ENCODE measurements around the gene SNX33. TPM values are rescaled to one million over a fixed set of nuclear protein-coding genes. Genes with fewer than 3 reads are reported as not detected.
A peak's percentile ranks its signal among the peaks of the same experiment; 100 is the strongest.
"Not testable (repeated sequence)": the region's sequence is repeated elsewhere in the genome, so short reads cannot be mapped to it uniquely, and the experiment has no call there.

The SNX33 gene, protein sequence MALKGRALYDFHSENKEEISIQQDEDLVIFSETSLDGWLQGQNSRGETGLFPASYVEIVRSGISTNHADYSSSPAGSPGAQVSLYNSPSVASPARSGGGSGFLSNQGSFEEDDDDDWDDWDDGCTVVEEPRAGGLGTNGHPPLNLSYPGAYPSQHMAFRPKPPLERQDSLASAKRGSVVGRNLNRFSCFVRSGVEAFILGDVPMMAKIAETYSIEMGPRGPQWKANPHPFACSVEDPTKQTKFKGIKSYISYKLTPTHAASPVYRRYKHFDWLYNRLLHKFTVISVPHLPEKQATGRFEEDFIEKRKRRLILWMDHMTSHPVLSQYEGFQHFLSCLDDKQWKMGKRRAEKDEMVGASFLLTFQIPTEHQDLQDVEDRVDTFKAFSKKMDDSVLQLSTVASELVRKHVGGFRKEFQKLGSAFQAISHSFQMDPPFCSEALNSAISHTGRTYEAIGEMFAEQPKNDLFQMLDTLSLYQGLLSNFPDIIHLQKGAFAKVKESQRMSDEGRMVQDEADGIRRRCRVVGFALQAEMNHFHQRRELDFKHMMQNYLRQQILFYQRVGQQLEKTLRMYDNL
- 10 to 100 TPM; 12.4 to 19.3 (median 15.1) TPM for polyA plus RNA-seq (ENCODE audit: insufficient read length in 10 of 10)
- long read RNA-seq, donor 1, full-length matches to known transcripts = 3 of 3 reads
- long read RNA-seq, donor 1, partial matches to known transcripts = 0 of 3 reads
- long read RNA-seq, donor 1, other reads (novel, unspliced or antisense) = 0 of 3 reads
- long read RNA-seq, donor 2, full-length matches to known transcripts = 4 of 4 reads
- long read RNA-seq, donor 2, partial matches to known transcripts = 0 of 4 reads
- long read RNA-seq, donor 2, other reads (novel, unspliced or antisense) = 0 of 4 reads
- long read RNA-seq, donor 3 = 0 reads
- long read RNA-seq, donor 4 = 0 reads
- long read RNA-seq, donor 5, full-length matches to known transcripts = 5 of 5 reads
- long read RNA-seq, donor 5, partial matches to known transcripts = 0 of 5 reads
- long read RNA-seq, donor 5, other reads (novel, unspliced or antisense) = 0 of 5 reads
- long read RNA-seq, donor 6, full-length matches to known transcripts = 6 of 6 reads
- long read RNA-seq, donor 6, partial matches to known transcripts = 0 of 6 reads
- long read RNA-seq, donor 6, other reads (novel, unspliced or antisense) = 0 of 6 reads
- long read RNA-seq, donor 7 = 0 reads
- long read RNA-seq, donor 8, full-length matches to known transcripts = 4 of 4 reads
- long read RNA-seq, donor 8, partial matches to known transcripts = 0 of 4 reads
- long read RNA-seq, donor 8, other reads (novel, unspliced or antisense) = 0 of 4 reads
- long read RNA-seq, donor 9, full-length matches to known transcripts = 1 of 1 reads
- long read RNA-seq, donor 9, partial matches to known transcripts = 0 of 1 reads
- long read RNA-seq, donor 9, other reads (novel, unspliced or antisense) = 0 of 1 reads

DNA sequence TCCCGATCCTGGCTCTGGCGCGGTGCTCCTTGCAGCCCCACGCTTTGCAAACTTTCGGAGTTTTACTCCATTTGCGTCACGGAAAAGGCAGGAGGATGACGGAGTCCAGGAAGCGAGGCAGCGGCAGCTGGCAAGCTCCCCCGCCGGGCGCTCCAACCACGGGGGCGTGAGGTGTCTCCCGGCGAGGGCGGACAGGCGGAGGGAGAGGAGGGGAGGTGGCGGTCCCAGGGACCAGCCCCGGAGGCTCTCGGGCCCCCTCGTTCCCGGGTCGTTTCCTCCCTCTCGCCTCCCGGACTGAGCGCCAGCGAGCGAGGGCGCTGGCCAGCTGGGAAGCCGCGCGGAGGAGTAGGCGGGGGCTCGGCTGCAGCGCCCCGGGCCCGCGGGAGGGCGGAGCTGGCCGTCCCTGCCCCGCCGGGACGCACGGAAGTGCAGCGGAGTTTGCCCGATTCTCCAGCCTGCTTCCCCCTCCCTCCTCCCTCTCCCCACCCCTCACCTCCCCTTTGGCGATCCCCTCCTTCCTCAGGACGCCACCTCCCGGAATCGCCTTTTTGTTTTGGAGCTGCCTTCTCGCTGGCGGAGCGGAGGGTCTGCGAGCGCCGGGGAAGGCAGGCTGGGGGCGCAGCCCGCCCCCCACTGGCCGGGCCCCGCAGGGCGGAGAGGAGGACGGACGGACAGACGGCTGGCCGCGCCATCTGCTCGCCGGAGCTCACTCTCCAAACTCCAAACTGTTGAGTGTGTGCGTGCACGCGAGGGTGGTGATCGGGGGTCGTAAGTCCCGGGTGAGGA lies at the start of gene SNX33:
Gene SNX33 (plus strand): TSS at position 543 of the 786 bp plus-strand sequence. CDS start 1,191 bp downstream, outside the sequence.
- peak; percentile 80 to 96 (median 91) for DNase-seq

DNA sequence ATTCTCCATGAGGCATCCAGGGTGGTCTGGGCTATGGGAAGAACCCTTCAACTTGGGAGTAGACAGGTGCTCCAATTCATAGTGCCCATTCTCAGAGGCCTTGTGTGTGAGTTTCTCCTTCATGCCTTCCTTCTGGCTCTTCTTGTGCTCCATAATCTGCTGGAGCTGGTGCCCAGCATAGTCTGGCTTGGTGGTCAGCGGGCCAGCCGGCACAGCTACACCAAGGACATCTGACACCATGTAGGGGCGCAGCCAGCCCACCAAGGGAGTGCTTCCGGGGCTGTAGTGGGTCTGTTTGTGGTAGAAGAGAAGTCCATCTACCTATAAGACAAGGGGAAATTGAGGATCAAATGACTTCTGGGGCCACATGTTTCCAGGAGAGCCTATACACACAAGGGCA lies 49.4 kb upstream of the SNX33 start:
- DNase-seq = no peak

DNA sequence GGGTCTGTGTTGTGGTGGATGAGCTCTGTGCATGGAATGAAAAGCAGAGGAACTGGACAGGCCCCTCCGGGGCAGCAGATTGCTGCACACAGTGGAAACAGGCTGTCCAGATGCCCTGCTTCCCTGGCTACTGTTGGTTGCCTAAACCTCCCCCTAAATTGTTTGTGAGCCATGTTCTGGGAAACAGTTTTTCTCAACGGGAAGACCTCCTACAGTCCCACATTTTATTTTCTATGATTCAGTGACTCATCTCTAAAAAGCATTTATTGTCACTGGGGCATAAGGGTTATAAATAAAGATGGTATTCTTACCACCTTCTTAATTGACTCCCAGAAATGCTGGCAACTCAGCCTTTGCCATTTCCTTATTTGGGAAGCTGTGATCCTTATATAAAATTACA lies 48.3 kb upstream of the SNX33 start:
- no peak for DNase-seq

DNA sequence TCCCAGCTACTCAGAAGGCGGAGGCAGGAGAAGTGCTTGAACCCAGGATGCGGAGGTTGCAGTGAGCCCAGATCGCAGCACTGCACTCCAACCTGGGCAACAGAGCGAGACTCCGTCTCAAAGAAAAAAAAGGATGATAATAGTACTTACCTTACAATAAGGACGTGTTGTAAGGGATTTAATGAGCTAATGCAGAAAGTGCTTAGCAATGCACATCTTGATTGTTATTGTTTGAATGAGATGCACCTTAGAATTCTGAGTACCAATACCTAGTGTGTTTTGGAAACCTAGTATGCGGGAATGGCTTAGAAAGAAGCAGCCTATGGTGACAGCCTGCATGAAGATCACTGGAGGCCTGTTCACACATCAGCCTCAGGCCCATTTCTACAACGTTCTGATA lies 41.7 kb upstream of the SNX33 start:
- no peak for DNase-seq

DNA sequence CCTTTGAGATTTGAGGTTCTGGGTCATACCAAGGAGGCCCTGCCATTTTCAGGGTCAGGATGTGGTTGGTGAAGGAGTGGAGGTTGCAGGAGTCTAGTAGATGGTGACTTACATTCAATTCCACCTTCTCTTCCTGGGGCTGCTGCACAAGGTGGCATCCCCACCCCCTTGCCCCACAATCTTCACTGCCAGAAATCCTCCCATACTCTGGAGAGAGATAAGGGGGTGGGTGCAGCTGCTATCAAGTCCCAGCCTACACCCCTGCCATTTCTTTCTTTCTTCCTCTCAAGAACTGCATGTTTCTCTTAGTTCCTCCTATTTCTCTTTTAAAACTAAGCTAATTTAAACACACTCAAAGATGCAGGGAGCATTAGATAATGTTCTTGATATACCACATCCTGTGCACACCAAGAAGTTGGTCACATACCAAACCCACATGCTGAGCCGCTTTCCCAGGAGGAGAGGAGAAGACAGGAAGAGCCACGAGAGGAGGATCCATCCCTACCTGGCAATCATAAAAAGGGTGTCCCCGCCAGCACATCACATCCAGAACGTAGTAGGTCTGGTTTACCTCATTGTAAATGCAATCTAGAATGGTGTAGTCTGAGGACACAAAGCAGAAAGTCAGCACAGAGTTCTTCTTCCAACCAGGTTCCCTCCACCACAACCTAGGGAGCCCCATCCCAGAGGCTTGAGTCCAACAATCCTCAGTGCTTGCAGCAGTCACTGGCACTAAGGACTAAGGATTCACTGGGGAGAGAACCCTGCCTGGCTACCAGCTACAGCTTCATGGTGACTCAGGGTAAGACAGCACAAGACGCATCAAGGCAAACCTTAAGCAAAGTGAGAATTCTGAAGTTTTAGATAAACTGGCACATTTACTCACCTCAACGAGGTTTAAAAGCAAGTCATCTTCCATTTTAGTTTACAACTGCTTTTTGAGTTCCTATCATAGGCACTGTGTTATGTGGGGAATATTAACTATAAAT lies 40.7 kb upstream of the SNX33 start:
- no peak for DNase-seq

DNA sequence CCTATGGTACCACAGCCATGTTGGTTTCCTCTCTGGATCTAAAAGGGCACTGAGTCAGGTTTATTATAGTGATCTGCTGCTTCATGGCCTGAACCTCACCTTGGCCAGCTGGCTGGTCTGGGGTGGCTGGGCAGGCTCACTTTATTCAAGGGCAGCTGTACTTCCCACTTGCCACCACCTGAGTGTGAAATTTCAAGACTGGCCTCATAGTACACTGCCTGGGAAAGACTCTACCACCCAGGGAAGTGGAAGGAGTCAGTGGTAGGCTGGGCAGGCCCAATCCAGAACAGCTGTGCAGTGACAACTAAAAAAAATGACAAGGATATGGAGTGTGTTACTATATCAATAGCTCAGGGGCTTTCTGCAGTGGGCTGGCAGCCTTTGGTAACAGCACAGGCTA lies 30.9 kb upstream of the SNX33 start:
- DNase-seq = no peak

DNA sequence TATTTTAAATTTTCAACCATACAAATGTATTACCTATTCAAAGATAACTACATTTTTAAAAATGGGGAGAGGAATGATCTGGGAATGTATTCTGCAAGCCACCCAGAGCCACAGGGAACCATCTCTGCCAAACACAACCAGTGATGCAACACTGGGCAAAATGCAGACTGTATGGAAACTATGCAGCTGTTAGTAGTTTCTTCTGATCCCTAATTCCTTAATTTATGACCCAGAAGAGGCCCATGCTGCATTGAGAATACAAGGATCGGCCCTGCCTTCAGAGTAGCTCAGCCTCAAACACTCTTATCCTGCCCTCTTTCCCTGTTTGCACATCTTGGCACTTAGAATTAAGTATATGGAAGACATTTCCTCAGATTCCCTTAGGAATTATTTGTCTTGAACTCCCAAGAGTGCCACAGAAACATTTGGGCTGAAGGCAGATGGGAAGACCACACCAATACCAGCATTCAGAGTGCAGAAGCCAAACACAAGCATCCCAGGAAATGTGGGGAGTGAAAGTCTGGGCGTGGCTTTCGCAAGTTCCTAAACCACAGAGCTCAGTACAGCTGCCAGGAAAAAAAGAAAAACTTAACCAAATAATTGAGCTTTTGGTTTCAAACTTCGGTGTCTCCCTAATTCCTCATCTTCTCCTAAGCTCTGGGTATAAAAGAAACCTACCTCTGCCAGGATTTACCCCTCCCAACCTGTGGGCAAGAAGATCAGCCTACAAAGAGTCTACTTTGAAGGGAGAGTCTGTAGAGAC lies 27.5 kb upstream of the SNX33 start:
- DNase-seq = peak; percentile 78 to 94 (median 86)

DNA sequence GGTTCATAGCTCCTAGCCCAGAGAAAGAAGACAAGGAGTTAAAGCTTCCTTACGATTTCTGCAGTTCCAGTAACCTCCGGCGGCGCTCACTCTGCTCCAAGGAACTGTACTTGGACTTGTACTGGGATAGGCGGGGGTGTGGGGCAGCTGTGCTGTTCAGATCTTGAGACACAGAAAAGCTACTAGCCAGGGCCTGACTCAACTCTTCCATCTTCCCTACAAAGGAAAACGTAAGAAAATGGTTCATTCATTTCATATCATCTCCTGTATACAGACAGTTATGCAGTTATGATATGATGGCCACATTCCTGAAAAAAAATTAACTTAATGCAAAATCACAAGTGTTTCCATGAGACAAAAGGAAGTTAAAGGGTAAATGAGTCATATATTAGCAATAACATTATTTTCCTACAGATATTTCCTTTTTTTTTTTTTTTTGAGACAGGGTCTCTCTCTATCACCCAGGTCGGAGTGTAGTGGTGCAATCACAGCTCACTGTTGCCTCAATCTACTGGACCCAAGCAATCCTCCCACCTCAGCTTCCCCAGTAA lies 26.8 kb upstream of the SNX33 start:
- DNase-seq = peak; percentile 93 to 97 (median 95)

DNA sequence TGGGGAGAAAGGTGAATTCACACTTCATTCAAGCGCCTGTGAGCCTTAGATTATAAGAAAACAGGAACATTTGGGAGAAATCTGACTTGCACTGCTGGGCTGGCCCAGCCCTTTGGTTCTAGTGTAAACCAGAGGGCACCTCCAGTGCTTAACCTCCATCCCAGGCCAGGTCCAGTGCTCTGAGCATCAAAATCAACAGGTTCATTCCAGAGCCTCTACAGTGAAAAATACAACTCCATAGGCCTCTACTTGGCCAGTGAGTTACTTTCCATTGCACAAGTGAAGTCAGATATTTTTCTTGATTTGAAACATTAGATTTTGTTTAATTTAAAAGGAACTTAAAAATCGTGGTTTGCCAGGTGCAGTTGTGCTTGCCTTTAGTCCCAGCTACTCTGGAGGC lies 25.2 kb upstream of the SNX33 start:
- DNase-seq = peak in 1 of 3 donors; percentile 30

DNA sequence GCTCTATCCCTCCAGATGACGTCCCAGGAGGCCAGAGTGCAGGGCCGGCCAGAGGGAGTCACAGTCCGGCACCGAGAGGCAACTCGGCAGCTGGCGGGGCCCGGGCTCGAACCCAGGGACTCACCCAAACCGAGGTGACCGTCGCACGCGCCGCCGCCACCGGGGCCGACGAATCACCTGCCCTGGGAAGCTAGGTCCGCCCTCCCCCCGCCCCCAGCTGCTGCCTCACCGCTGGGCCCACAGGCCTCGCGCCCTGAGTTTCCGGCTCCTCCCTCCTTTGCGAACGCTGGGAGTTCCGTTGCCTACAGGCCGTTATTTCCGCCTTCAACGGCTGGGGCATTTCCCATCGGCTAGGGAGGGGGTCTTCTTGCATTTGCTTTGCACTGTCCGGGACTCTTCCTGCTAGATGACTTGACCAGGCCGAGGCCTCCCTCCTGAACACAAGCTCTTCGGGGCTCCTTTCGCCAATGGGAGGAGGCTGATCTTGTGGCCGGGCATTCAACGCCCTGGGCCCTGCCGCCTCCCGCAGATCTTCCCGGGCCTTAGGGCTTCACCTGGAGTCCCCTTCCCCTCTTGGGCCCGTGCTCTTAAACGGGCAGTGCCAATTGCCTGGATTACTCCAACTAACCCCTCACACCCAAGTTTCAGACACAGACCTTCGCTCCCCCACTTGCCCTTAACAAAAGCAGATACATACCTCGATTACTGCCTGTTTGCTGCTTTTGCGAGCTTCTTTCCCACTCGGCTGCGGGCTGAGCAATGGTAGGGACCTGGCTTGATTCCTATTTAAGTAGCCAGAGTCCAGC lies 22.0 kb upstream of the SNX33 start, which contains the start of gene SNUPN:
Gene SNUPN (minus strand): TSS at position 184 of the 806 bp plus-strand sequence. CDS start 4,674 bp downstream, outside the sequence.
- DNase-seq = peak; percentile 95 to 99 (median 96)

DNA sequence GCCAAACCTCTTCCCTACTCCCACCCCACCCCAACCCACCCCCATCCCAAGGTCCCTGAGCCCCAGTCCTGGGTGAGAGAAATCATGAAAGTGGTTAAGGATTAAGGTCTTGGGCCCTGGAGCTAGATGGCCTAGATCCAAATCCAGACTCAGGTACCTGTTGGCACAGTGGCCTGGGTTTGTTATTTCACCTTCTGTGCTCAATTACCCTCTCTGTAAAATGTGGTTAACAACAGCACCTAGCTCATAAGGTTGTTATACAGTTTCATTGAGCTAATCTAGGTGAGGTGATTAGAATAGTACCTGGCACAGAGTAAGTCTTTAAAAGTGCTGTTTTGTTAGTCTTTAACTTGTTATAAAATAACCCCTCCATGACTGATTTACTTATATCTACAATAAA lies 15.8 kb upstream of the SNX33 start:
- no peak for DNase-seq

DNA sequence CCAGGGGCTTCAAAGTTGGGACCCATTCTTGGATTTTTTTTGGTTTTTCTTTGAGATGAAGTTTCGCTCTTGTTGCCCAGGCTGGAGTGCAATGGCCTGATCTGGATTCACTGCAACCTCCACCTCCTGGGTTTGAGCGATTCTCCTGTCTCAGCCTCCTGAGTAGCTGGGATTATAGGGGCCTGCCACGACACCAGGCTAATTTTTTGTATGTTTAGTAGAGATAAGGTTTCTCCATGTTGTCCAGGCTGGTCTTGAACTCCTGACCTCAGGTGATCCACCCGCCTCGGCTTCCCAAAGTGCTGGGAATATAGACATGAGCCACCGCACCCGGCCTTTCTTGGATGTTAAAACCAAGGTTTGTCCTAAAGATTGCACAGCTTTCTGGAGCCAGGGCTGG lies 13.8 kb upstream of the SNX33 start:
- not testable (repeated sequence) for DNase-seq

DNA sequence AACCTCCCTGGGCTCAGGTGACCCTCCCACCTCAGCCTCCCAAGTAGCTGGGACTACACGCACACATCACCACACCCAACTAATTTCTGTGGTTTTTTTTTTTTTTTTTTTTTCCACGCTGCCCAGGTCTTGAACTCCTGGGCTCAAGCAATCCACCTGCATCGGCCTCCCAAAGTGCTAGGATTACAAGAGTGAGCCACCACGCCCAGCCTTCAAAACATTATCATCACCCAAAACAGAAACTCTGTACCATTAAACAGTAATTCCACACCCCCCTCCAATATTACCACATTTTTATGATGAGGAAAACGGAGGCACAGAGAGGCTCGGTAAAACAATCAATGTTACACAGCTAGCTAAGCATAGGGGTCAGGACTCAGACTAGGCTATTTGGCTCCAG lies 11.7 kb upstream of the SNX33 start:
- DNase-seq = no peak

DNA sequence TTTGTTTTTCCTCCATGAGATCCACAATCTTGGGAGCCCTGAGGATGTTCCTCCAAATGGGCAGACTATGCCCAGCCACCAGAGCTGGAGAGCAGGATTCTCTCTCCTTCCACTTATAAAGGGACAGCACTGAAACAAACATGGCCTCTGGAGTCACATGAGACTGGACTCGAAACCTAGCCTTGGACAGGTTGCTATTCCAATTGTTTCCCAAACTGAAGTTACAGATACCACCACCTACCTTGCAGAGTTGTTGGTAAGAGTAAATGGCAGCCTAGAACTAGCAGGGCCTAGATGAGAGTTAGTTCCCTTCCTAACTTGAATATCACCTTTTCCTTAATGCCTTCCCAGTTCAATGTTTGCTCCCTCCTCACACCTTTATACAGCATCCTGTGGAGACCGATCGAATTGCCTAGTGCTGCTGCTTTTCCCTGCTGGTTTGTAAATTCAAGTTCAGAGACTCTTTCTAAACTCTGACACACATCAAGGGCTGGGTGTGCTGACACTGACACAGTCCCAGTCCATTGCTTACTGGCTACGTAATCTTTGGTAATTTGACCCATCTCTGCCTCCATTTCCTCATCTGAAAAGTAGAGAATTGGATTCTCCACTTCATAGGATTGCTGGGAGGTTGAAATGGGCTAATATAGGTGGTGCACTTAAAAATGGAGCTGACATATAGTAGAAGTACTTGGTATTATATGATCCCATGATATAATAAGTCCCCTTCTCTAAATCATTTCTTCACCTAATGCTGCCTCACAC lies 10.3 kb upstream of the SNX33 start:
- no peak for DNase-seq

DNA sequence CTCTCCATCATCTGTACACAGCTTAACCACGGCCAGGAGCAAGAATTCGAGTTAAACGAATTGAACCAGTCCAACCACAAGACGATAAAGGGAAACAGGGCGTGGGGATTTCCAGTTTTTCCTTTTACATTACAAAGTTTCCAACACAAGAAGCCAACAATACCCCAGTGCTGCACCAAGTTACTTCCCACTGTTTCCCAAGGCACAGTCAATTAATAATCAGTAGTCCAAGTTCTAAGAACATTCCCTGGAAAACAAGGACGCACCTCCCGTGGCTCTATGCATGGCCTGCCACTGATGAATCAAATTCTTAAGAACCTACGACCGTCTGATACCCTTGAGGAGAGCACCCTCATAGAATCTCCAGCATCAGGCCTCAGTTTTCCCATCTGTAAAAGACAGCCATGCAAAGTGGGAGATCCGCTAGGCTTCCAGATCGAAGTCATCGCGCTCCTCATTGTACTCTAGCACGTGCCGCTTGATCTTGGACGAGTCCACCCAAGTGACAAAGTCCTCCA lies 8.5 kb upstream of the SNX33 start:
- DNase-seq = peak in 1 of 3 donors; percentile 30
